ENCODE data around the gene C1orf159. TPM values are rescaled to one million over a fixed set of nuclear protein-coding genes. Genes with fewer than 3 reads are reported as not detected.
A peak's percentile ranks its signal among the peaks of the same experiment; 100 is the strongest.
"Not testable (repeated sequence)": the region's sequence is repeated elsewhere in the genome, so short reads cannot be mapped to it uniquely, and the experiment has no call there.

The C1orf159 gene
- total RNA-seq: 4.0 TPM
- long read RNA-seq, partial matches to known transcripts: 2 of 7 reads
- long read RNA-seq, other reads (novel, unspliced or antisense): 4 of 7 reads

DNA sequence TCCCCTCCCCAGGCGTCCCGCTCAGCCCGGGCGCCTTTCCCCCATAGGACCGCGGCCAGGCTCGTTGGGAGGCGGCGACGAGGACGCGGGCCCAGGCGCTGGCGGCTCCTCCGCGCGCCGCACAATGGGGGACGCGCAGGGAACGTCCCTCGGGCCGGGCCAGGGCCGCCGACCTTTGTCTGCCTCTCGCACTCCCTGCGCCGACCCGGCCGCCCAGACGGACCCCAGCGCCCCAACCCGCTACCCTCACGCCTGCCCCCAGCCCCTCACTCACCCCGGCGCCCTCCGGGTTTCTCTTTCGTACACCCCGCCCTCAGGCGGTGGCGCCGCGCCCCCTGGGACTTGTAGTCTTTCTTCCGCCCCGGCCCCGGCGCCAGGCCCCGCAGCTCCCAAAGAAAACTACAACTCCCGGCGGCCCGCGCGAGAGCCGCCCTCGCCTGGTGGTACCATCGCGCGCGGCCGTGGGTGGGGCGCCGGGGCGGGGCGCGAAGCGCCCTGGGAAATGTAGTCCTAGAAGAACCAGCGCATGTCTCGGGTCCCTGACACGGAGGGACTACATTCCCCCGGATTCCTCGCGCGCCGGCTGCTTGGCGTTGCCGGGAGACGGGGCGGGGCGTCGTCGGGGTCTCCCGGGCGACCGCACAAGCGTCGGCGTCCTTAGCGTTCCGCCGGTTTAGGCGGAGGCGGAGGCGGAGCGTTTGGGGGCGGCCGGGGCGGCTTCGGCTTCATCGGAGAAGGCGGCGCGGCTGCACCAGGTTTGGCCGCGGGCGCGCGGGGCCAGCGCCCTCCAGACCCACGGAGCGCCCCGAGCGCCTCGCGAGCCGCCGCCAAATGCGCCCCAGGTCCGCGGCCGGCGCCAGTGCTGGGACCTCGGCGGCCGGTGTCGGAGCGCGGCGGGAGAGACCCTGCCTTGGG lies at the start of gene C1orf159:
Gene C1orf159, minus strand, starts transcription at position 304 of the 915 bp plus-strand sequence. CDS start 24,546 bp downstream, outside the sequence.
- intact Hi-C loops (cut with micrococcal nuclease): no loop called here
- ATAC-seq (peak; percentile 99), DNase-seq (peak; percentile 100)

DNA sequence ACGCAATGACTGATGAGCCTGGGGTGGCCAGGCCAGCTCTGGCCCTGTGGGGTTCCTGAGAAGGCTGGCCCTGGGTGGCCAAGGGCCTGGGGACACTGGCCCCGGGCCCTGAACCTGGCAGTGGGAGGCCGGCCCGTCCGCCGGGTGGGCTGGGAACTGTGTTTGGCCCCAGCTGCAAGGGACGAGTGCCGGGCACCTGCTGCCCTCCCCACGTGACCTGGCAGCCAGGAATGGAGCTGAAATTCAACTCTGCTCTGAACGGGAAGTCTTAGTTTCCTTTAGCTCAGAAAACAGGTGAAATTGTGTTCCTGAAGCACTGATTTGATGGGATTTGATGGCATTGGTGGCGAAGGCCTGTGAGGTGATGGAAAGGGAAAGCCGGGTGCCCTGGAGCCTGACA lies 49.6 kb upstream of the C1orf159 start:
- no peak for ATAC-seq

DNA sequence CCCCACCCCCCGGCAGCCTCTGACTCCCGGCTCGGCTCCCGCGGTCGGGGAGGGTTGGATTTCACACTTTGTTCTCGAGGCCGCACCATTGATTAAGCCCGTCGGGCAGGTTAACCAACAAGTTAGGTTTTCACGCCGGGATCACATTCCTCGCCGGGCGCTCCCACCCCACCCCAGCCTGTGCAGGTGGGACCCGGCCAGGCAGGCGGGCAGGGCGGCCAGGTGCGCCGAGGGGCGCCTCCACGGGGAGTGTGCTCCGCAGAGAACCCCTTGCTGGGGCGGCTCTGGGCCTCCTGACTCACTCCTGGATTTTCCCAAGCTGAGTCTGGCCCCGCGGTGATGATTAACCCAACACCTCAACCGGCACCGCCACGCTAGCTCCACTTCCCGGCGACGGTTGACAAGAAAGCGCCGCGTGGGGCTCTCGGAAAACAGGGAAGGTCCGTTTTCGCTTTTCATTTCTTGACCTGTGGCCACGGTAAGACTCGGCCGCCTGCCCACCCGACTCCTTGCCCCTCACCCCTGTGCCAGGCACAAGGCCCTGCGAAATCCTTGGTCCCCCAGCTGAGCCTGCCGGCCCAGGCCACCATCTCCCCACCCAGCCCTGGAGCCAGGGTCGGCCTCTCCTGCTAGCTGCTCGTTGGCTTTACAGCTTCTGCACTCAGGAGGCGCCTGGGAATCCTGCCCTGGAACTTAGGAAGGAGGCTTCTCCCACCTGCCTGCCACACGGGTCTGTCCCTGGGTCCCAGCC lies 49.0 kb upstream of the C1orf159 start:
- ATAC-seq (no peak), DNase-seq (no peak)
- intact Hi-C loops (cut with micrococcal nuclease): no loop called here

More for the DNA sequence above, 49.6 kb upstream of the C1orf159 start:
- intact Hi-C loops (cut with micrococcal nuclease): no loop called here
- no peak for DNase-seq

DNA sequence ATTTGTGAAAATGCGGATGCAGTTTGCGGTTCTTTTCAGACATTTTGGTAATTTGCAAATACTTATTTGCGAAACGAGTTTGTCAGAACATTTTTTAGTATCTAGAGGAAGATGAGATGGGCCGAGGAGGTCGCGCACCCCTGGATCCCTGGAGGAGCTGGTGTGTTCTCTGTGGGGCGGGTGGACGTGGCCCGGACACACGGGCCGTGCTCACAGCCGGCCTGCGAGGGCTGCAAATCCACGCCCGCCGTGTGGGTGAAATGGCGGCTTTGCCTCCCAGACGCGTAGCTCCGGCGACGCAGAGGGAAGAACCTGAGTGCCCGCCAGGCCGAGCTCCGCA lies 48.4 kb upstream of the C1orf159 start:
- DNase-seq: no peak
- no peak for ATAC-seq
- intact Hi-C loops (cut with micrococcal nuclease): no loop called here

DNA sequence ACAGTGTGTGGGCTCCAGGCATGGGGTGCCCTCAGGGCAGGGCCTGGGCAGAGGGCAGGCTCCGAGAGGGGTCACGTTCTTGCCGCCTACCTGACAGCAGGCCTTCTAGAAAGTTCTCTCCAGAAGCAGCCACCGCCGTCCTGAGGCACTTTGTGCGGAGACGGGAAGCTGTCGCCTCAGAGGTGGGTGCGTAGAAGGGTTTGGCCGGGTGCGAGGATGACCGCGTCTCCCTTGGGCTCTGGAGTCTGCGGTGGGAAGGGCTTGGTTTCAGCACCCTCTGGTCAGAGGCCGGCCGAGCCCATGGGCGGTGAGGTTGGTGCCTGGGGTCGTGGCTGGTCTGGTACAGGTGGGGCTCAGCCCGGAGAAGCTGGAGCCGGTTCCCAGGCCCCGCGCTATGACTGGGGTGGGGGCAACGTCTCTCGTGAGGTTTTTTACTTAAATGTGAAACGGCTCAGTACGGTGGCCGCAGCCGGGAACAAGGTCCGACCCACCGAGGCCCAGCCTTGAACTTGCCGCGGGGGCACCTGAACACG lies 47.7 kb upstream of the C1orf159 start:
- no peak for DNase-seq
- intact Hi-C loops (cut with micrococcal nuclease): no loop called here
- ATAC-seq: no peak

DNA sequence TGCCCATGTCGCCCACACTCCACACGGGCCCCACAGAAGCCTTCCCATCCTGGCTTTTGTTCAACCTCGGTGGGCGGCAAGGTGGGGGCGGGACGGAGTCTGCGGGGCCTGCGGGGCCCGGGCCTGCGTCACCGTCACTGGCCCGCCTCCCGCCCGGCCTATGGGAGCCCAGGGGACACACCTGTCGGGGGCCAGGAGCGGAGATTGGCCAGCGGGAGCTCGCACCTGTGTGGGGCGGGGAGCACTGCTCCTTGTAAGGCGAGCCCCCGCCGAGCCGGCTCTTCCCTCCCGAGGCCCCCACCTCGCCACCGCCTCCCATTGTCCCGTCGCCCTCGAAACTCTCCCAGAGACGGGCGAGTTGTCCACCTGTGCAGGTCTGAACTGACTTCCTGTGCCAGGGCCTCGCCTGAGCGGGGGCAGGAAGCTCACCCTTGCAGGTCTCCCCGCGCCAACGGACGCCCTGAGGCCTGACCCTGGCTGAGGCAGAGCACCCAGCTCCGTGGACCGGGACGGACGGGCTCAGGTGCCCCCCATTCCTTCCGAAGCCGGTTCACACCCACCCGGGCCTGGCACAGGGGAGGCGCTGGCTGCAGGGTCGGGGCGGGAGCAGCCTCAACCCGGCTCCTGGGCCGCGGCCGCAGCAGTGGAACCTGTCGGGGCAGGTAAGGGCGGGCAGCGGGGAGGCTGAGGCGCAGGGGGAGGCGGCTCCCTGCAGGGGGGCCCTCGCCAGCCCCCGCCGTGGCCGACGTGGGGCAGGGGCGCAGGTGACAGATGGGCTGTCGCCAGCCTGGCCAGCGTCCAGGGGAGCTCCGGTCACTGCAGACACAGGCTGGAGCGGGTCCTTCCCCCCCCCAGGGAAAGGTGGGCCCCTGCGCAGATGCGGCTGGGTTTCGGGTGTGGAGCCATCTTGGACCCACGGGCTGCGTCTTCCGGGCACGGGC lies 47.0 kb upstream of the C1orf159 start:
- intact Hi-C loops (cut with micrococcal nuclease): no loop called here
- DNase-seq: no peak
- ATAC-seq: no peak

DNA sequence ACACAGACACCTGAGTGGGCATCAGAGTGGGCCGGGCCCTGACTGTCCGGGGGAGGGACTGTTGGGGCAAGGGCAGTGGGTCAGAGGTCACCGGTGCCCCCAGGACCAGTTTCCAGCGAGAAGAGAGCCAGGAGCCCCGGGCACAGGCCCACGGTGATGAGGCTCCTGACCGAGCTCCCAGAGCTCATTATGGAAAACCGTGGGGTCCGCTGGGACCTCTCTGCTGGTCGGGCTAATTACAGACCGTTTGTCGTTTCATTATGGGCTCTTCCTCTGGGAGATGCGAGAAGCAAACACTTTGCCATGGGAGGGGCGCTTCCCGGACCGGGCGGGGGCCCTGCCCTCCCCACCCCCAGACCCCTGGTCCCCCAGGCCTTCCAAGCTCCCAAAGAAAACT lies 45.8 kb upstream of the C1orf159 start:
- intact Hi-C loops (cut with micrococcal nuclease): no loop called here
- DNase-seq: no peak
- ATAC-seq: no peak

DNA sequence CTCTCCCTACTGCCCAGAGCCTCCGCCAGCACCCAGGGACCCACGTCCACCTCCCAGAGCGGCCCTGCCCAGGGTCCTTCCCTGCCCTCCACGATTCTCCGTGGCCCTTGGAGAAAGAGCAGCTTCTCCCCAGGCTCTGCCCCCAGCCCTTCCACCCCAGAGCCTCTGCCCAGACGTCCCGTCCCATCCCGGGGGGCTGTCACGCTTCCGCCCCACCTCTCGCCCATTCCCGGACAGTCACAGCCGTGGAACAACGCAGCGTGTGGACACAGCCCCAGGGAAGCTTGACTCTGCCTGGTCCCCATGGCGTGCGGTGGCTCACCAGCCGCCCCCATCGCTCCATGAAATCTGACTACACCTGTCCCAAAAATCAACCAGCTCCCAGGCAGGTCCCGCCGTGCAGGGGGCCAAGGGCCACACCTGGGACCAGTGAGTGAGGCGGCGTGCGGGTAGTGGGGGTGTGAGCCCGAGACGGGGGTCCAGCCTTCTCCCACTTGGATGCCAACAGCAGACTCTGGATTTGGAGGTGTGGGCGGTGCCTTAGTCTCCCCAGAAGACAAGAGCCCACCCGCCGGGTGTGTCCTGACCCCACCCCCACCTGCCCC lies 45.3 kb upstream of the C1orf159 start:
- intact Hi-C loops (cut with micrococcal nuclease): no loop called here
- DNase-seq (no peak), ATAC-seq (no peak)

DNA sequence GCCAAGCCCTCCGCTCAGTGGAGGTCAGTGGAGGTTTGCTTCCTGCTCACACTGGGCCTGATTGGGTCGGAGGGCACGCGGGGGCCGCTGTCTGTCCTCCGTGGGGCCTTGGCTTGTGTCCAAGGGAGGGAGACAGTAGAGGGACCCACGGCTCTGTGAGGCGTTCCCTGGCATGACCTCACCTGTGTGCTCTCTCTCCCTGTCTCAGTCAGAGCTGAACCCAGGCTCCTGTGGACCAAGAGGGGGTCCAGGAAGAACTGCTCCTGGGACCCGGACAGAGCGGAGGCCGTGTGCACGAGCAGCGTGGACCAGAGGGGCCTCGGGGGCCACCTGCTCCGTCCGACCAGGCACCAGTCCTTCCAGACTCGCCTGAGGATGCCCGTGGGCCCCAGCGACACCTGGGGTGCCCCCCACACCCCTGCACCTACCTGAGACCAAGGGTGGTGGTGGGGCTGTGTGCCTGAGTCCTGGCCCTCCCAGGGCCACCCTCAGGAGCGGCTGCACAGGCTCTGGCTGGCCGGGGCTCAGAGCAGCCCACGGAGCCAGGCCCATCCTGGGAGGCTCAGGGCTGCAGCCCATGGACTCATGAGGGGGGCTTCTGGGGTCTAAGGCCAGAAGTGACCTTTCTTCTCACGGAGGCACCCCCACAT lies 44.5 kb upstream of the C1orf159 start:
- DNase-seq (no peak), ATAC-seq (no peak)
- intact Hi-C loops (cut with micrococcal nuclease): no loop called here

DNA sequence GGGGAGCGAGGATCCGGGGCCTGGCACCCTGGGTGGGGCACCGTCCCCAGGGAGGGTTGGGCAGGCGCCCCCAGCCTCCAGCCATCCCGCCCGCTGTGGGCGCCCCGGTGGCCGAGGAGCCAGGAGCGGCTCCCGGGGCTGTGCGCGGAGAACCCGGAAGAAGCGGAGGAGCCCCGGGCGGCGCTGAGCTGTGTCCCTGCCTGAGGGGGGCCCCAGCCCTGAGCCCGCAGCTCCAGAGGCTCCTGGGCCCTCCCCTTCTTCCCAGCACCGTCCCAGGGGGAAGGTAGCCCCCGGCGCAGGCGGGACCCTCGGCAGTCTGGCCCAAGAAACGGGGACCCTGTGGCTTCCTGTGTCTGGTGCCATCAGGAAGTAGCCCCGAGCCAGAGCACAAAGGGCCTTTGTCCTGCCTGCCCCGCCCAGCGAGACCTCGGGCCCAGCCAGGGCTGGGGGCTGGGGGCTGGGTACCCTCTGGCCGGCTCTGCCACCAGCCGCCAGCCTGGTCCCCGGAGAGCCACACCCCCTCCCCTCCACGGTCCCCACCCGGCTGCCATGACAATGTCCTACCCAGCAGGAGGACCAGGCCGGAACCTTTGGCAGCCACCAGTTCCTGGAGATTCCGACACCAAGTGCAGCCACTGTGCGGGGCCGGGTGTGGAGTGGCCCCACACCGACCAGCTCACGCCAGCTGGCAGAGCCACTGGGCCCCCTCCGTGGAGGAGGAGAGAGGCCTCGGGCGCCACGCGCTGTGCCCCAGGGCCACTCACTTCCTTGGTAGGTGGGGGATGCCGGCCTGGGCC lies 42.2 kb upstream of the C1orf159 start:
- ATAC-seq: peak; percentile 68
- peak; percentile 69 for DNase-seq

DNA sequence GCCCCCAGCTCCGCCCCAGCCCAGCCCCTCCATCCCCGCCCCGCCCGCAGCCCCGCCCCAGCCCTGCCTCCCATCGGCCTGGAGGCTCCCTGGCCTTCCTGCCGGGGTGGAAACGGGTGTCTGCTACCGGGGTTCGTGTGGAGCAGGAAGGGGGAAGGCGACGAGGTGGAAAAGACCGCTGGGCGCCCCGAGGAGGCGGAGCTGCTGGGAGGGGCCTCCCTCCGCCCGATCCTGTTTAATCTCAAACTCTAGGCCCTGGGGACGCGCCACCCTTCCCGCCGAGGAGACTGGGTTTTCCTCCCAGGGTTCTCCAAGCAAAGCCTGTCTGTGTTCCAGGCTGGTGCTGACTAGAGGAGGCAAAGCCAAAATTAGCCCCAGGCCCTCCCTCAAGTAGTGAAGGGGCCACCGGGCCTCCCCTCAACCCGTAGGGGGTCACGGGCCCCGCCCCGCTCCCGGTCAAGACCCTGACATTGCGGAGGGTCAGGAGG lies 41.6 kb upstream of the C1orf159 start:
- intact Hi-C loops (cut with micrococcal nuclease): no loop called here

More for the DNA sequence above, 42.2 kb upstream of the C1orf159 start:
- intact Hi-C loops (cut with micrococcal nuclease): no loop called here

DNA sequence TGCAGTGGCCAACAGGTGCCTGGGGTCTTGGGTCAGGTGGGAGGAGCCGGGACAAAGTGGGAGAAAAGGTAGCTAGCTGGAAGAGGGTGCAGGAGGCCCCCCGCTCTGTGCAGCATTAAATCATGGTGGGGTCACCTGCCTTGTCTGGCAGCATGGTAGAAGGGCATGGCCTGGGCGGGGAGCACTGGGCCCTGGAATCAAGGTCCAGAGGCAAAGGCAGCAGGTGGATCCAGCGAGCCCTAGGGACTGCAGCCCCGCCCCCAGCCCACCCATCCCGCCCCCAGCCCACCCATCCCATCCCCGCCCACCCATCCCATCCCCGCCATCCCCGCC lies 41.1 kb upstream of the C1orf159 start:
- DNase-seq: no peak
- intact Hi-C loops (cut with micrococcal nuclease): no loop called here
- ATAC-seq: peak; percentile 2

More for the DNA sequence above, 41.6 kb upstream of the C1orf159 start:
- ATAC-seq (peak; percentile 95), DNase-seq (peak; percentile 93)

DNA sequence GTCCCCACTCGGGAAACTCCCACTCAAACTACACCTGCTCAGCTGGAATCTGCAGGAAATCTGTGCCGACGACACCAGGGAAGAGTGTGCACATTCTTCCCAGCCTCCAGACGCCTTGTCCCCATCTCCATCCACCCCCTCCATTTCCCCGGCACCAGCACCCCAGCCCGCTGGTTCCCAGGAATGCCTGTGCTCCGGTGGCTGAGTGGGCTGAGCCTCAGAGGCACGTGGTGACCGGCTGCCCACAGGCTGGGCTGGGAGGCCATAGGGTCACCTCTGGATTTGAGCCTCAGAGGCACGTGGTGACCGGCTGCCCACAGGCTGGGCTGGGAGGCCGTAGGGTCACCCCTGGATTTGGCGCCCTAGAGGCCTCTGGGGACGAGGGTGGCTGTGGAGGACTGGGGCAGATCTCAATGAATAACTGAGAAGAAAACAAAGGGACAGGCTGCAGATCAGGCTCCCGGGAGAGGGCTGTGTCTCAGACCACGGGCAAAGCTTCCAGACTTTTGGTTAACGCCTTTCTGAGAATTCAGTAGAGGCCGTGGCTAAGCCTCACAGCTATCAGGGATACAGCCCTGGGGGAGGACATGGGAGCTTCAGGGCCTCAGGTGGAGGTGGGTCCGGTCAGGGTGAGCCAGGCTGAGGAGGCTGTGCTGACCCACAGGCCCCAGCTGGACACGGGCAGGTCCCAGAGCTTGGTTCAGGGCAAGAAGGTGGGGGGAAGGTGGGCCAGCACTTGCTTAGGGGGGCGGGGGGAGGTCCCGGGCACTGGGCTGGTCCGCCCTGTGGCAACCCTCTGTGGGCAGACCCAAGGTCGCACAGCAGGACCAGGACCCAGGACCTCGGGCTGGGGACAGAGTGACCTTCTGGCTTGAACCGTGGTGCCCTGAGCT lies 40.5 kb upstream of the C1orf159 start:
- no peak for DNase-seq
- ATAC-seq: no peak
- intact Hi-C loops (cut with micrococcal nuclease): no loop called here

DNA sequence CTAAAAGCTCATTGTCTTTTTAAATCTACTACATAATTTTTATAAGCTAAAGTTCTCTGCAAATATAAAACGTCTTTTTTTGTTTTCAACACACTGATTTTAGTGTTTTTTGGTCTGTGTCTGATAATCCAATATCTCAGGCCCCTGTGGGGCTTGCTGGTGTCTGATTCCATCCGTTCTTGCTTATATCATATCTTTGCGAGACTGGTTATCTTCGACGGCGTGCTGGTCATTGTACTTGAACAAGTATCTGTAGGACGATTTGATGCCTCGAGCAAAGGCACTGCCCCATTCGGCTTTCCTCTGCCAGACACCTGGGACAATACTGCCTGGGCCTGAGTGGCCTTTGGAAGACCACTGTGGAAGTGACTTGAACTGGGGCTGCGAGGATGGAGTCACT lies 39.4 kb upstream of the C1orf159 start:
- intact Hi-C loops (cut with micrococcal nuclease): no loop called here
- ATAC-seq (no peak), DNase-seq (no peak)

DNA sequence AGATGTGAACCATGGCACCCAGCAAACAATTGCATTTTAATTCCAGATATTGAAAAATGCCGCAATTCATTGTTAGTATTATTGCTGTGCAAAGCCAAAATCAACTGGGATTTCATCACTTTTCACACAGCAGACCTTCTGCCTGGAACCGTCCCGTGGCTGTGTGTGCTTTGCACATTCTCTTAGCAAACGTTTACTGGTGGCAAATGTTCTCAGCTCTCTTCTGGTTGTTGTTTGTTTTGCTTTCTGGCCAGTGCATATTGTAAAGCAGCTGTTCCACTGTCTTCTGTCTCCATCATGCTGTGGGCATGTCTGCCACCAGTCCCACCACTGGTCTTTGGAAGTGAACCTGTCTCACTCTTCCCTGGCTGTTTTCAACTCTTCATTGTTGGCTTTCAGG lies 38.0 kb upstream of the C1orf159 start:
- no peak for DNase-seq

DNA sequence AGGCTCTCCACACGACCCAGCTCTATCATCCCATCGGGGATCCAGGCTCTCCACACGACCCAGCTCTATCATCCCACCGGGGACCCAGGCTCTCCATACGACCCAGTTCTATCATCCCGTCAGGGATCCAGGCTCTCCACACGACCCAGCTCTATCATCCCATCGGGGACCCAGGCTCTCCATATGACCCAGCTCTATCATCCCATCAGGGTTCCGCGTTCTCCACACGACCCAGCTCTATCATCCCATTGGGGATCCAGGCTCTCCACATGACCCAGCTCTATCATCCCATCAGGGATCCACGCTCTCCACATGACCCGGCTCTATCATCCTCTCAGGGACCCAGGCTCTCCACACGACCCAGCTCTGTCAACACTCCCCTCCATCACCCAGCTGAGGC lies 37.3 kb upstream of the C1orf159 start:
- DNase-seq; intact Hi-C loops (cut with micrococcal nuclease); ATAC-seq: not testable (repeated sequence)

More for the DNA sequence above, 38.0 kb upstream of the C1orf159 start:
- intact Hi-C loops (cut with micrococcal nuclease): no loop called here
- no peak for ATAC-seq

Data from left ventricle myocardium superior (tissue), 1 donor.